Adipocyte (in vitro differentiated cells): ENCODE data around the gene TFF2.
A peak's percentile ranks its signal among the peaks of the same experiment; 100 is the strongest.

Experiments used
- DNase-seq: peaks from one replicate; pipeline ENCODE4 v3.0.0-alpha.2; 2015; ENCODE audit warnings: low read depth
- H3K27me3 ChIP-seq: replicated peaks from 2 replicates; pipeline ENCODE4 v1.7.0; 2013; ENCODE audit warnings: mild to moderate bottlenecking, low read length, moderate library complexity; ENCODE audit not compliant: control insufficient read depth, insufficient read depth
- H3K36me3 ChIP-seq: 2 replicates; pipeline ENCODE4 v1.7.0; 2013; ENCODE audit warnings: low read length, mild to moderate bottlenecking, moderate library complexity; ENCODE audit not compliant: control insufficient read depth, insufficient read depth, severe bottlenecking
- H3K4me1 ChIP-seq: 2 replicates; pipeline ENCODE4 v1.7.0; 2013; ENCODE audit warnings: mild to moderate bottlenecking, low read length, moderate library complexity; ENCODE audit not compliant: control insufficient read depth, insufficient read depth
- H3K4me3 ChIP-seq: 2 replicates; pipeline ENCODE4 v1.7.0; 2013; ENCODE audit warnings: mild to moderate bottlenecking, low read length, moderate library complexity
- H3K9ac ChIP-seq: 2 replicates; pipeline ENCODE4 v1.7.0; 2013; ENCODE audit warnings: mild to moderate bottlenecking, low read length, moderate library complexity
- H3K9me3 ChIP-seq: 2 replicates; pipeline ENCODE4 v1.7.0; 2013; ENCODE audit warnings: mild to moderate bottlenecking, low read length, moderate library complexity; ENCODE audit not compliant: control insufficient read depth

The TFF2 gene

GRCh38 chr21:42341776-42342542 is 8.8 kb downstream of the TFF2 start:
- Histone ChIP-seq H3K27me3 (peaks cover 26% of the 10 kb centered on the region), H3K36me3 (no peaks in the 10 kb centered on the region), H3K9ac (no peak overlapping the region), H3K4me3 (no peak overlapping the region), H3K4me1 (no peaks in the 10 kb centered on the region), H3K9me3 (no peaks in the 10 kb centered on the region)
- no peak for DNase-seq

- Histone ChIP-seq H3K4me3 (no peak overlapping the region), H3K9ac (no peak overlapping the region), H3K4me1 (no peaks in the 10 kb centered on the region), H3K36me3 (no peaks in the 10 kb centered on the region), H3K27me3 (peaks cover 32% of the 10 kb centered on the region), H3K9me3 (no peaks in the 10 kb centered on the region)
- DNase-seq: no peak
Observed at GRCh38 chr21:42340187-42341050, 10.4 kb downstream of the TFF2 start.

- H3K27me3 ChIP-seq: peaks cover 42% of the 10 kb centered on the region
- H3K36me3 ChIP-seq: no peaks in the 10 kb centered on the region
- no peak overlapping the region for H3K9ac ChIP-seq
- no peaks in the 10 kb centered on the region for H3K4me1 ChIP-seq
- no peak for DNase-seq
- no peak overlapping the region for H3K4me3 ChIP-seq
- H3K9me3 ChIP-seq: no peaks in the 10 kb centered on the region
Observed at GRCh38 chr21:42338729-42339715, 11.8 kb downstream of the TFF2 start.

GRCh38 chr21:42337830-42338728 is 12.7 kb downstream of the TFF2 start:
- Histone ChIP-seq H3K4me3 (no peak overlapping the region), H3K27me3 (peaks cover 45% of the 10 kb centered on the region), H3K9me3 (no peaks in the 10 kb centered on the region), H3K36me3 (no peaks in the 10 kb centered on the region), H3K9ac (no peak overlapping the region), H3K4me1 (no peaks in the 10 kb centered on the region)
- peak; percentile 7 for DNase-seq

GRCh38 chr21:42337276-42337675 is 13.5 kb downstream of the TFF2 start:
- Histone ChIP-seq H3K27me3 (peaks cover 52% of the 10 kb centered on the region), H3K4me1 (no peaks in the 10 kb centered on the region), H3K4me3 (no peak overlapping the region), H3K36me3 (no peaks in the 10 kb centered on the region), H3K9ac (no peak overlapping the region), H3K9me3 (peaks cover 3% of the 10 kb centered on the region)
- DNase-seq: no peak

- peaks cover 10% of the 10 kb centered on the region for H3K9me3 ChIP-seq
- H3K4me1 ChIP-seq: no peaks in the 10 kb centered on the region
- no peaks in the 10 kb centered on the region for H3K36me3 ChIP-seq
- no peak overlapping the region for H3K4me3 ChIP-seq
- H3K27me3 ChIP-seq: peaks cover 63% of the 10 kb centered on the region
- peak; percentile 2 for DNase-seq
- no peak overlapping the region for H3K9ac ChIP-seq
Observed at GRCh38 chr21:42336054-42336453, 14.7 kb downstream of the TFF2 start.

GRCh38 chr21:42332557-42333317 is 18.1 kb downstream of the TFF2 start:
- no peak overlapping the region for H3K9ac ChIP-seq
- H3K36me3 ChIP-seq: no peaks in the 10 kb centered on the region
- peaks cover 60% of the 10 kb centered on the region for H3K27me3 ChIP-seq
- H3K4me1 ChIP-seq: no peaks in the 10 kb centered on the region
- no peak for DNase-seq
- H3K9me3 ChIP-seq: peaks cover 10% of the 10 kb centered on the region
- no peak overlapping the region for H3K4me3 ChIP-seq

- no peak overlapping the region for H3K9ac ChIP-seq
- H3K9me3 ChIP-seq: peaks cover 10% of the 10 kb centered on the region
- H3K4me3 ChIP-seq: no peak overlapping the region
- peaks cover 53% of the 10 kb centered on the region for H3K27me3 ChIP-seq
- no peak for DNase-seq
- H3K36me3 ChIP-seq: no peaks in the 10 kb centered on the region
- H3K4me1 ChIP-seq: no peaks in the 10 kb centered on the region
Observed at GRCh38 chr21:42331660-42332059, 19.1 kb downstream of the TFF2 start.

- Histone ChIP-seq H3K4me1 (no peaks in the 10 kb centered on the region), H3K36me3 (no peaks in the 10 kb centered on the region), H3K4me3 (no peak overlapping the region), H3K9me3 (peaks cover 11% of the 10 kb centered on the region), H3K9ac (no peak overlapping the region), H3K27me3 (peaks cover 45% of the 10 kb centered on the region)
- DNase-seq: no peak
Observed at GRCh38 chr21:42330380-42331371, 20.1 kb downstream of the TFF2 start.
